PC-3 (cell line): ENCODE results near the gene POM121L2.

Experiments used
- EZH2 ChIP-seq: fragments of 300-600 bp; sonication (generic); IDR thresholded peaks from one replicate; pipeline ENCODE4 v1.6.1; 2017; ENCODE audit warnings: antibody characterized with exemption, mild to moderate bottlenecking, low read length; ENCODE audit not compliant: unreplicated experiment
- TF ChIP-seq, protein P1 (sequence below): fragments of 300-600 bp; sonication (generic); conservative IDR thresholded peaks from 2 replicates; pipeline ENCODE4 v1.5.1; 2017; ENCODE audit warnings: antibody characterized with exemption, low read depth, mild to moderate bottlenecking, low read length

DNA sequence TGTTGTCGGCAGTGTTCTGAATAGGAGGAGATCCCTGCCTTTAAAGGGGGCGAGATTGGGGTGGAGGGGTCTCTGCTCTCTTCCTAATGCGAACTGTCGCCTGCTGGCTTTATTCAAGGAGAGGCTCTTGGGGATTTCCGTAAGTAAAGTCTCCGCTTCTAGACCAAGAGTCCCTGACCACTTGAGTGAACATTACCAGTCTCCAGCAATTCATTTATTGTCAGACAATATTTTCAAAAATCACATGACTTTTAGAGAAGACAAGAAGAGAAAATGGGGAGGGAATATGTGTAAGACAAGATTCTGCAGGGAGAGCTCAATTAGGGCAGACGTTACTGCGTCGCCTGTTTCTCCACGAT is 21.2 kb downstream of the POM121L2 start:
- TF ChIP-seq, protein P1, sequence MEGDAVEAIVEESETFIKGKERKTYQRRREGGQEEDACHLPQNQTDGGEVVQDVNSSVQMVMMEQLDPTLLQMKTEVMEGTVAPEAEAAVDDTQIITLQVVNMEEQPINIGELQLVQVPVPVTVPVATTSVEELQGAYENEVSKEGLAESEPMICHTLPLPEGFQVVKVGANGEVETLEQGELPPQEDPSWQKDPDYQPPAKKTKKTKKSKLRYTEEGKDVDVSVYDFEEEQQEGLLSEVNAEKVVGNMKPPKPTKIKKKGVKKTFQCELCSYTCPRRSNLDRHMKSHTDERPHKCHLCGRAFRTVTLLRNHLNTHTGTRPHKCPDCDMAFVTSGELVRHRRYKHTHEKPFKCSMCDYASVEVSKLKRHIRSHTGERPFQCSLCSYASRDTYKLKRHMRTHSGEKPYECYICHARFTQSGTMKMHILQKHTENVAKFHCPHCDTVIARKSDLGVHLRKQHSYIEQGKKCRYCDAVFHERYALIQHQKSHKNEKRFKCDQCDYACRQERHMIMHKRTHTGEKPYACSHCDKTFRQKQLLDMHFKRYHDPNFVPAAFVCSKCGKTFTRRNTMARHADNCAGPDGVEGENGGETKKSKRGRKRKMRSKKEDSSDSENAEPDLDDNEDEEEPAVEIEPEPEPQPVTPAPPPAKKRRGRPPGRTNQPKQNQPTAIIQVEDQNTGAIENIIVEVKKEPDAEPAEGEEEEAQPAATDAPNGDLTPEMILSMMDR: no peak
- TF ChIP-seq EZH2: no peak
